GM18909 (cell line): ENCODE results near the gene OST4.

ENCODE experiments used
- ATAC-seq: cut with Tn5 transposase; IDR thresholded peaks from one replicate; pipeline ENCODE4 v1.9.1; 2021; ENCODE audit warnings: mild to moderate bottlenecking; ENCODE audit not compliant: unreplicated experiment, poor library complexity

The OST4 gene

DNA sequence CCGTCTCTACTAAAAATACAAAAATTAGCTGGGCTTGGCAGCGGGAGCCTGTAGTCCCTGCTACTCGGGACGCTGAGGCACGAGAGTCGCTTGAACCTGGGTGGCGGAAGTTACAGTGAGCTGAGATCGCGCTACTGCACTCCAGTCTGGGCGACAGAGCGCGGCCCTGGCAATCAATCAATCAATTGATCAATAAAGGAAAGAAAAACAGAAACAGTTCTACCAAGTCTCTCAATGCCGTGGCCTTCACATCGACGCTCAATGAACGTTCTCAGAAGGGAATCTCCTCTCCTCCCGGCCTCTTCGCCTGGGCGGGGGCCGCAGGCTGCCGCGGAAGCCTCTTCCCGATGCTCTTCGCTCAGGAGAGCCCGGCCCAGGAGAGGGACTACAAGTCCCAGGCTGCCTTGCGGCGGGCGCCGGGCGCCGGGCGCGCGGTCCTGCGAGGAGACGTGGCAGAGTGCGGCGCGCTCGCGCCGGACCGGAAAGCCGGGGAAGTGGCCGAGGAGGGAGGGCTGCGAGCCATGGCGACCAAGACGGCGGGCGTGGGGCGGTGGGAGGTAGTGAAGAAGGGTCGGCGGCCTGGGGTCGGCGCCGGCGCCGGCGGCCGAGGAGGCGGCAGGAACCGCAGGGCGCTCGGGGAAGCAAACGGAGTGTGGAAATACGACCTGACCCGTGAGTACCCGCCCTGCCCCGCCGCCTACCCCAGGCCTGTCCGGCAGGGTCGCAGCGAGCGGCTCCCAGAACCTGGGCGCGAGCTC is 38.8 kb downstream of the OST4 start, which contains the start of gene TMEM214:
TSS of gene TMEM214 (plus strand) at position 471 of the 758 bp plus-strand sequence. CDS start at position 522, 51 bp downstream.
- peak; percentile 94 for ATAC-seq

DNA sequence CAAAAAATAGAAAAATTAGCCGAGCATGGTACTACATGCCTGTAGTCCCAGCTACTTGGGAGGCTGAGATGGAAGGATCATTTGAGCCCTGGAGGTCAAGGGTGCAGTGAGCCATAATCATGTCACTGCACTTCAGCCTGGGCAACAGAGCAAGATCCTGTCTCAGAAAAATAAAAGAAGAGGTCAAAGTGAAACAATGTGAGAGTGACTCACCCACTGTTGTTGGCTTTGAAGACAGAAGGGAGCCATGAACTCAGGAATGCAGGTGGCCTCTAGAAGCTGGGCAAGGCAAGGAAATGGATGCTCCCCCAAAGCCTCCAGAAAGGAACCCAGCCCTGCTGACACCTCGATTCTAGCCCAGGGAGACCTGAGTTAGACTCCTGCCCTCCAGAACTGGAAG is 42.4 kb downstream of the OST4 start:
- no peak for ATAC-seq

GRCh38 chr2:27027211-27027651 is 44.2 kb downstream of the OST4 start:
- no peak for ATAC-seq

DNA sequence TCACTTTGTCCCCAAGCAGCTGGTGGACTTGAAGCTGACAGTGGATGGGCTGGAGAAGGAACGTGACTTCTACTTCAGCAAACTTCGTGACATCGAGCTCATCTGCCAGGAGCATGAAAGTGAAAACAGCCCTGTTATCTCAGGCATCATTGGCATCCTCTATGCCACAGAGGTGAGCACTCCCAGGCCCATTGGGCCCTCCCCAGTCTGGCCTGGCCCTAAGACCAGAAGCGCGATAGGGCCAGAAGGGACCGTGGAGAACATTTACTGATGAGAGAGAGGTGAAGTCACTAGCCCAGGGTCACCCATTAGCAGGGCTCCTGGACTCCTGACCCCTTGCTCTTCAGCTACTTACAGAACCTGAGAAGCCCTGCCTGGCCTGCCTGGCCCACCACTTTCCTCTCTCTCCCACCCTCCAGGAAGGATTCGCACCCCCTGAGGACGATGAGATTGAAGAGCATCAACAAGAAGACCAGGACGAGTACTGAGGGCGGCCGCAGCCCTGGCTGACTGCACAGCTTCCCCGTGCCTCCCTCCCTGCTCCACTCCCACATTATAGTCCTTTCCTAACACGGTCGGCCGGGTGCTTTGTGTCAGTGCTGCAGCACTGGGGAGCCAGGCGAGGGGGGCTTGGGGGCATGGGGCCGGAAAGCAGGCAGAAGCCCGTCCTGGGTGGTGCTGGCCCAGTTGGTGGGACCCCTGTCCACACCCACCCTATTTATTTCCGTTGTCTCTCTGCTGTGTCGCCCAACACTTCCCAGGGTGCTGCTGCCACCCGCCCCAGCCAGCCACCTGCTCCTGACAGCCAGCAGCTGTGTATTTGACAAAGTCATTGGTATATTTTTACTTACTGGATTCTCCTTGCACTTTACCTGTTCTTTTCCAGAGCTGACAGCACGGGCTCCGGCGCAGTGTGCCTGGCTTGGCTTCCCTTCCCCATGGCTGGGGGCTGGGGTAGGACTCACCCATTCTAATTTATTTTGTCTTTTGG is 45.3 kb downstream of the OST4 start:
- no peak for ATAC-seq

DNA sequence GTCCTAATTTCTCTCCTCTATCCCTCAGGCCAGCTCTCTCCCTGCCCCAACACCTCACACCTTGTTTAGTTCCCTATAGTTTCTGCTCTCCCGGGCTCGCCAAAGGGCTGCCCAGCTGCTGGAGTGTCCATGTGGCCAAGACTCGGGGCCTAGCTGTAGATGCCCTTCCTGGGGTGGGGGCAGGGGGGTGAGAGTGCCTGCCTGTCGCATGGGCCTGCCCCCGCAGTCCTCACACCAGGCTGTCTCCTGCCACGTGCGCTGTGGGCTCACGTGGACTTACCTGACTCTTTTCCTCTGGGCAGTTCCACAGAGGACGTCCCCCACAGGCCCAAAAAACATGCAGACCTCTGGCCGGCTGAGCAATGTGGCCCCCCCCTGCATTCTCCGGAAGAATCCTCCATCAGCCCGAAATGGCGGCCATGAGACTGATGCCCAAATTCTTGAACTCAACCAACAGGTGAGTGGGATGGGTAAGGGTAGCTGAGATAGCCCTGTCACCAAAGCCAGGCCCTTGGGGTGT is 46.1 kb downstream of the OST4 start:
- no peak for ATAC-seq

DNA sequence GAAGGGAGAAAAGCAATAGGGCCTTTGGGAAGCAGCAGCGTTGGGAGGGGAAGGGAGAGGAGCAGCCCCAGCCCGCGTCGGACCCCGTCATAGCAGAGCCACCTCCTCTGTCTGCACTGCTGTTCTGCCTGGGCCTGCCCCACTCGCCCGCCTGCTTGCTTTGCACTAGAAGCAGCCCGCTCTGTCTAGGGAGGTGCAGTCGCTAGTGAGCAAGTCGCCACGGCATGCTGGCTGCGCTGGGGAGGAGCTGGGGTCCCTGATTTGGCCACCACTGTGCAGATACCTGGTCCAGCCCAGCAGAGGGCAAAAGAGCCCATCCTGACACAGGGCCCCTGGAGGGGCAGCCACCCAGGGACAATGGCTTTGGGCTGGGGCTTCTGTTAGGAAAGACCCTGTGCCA is 46.6 kb downstream of the OST4 start:
- ATAC-seq: no peak

DNA sequence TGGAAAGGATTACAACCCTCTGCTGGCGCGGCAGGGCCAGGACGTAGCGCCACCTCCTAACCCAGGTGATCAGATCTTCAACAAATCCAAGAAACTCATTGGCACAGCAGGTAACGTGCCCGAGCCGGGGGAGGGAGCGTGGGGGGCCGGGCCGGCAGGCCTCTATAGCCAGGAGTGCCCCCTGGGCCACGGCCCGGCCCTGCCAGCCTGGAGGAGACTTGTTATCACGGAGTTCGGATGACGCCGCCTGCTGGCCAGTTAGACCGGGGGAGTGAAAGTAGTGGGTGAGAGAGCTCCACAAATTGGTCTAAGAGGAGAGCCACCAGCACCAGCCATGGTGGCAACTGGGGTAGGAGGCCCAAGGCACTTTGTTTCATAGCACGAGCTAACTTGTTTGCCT is 47.3 kb downstream of the OST4 start:
- ATAC-seq: no peak

- no peak for ATAC-seq
These were observed 47.7 kb downstream of the OST4 start for GRCh38 chr2:27023740-27024139.

DNA sequence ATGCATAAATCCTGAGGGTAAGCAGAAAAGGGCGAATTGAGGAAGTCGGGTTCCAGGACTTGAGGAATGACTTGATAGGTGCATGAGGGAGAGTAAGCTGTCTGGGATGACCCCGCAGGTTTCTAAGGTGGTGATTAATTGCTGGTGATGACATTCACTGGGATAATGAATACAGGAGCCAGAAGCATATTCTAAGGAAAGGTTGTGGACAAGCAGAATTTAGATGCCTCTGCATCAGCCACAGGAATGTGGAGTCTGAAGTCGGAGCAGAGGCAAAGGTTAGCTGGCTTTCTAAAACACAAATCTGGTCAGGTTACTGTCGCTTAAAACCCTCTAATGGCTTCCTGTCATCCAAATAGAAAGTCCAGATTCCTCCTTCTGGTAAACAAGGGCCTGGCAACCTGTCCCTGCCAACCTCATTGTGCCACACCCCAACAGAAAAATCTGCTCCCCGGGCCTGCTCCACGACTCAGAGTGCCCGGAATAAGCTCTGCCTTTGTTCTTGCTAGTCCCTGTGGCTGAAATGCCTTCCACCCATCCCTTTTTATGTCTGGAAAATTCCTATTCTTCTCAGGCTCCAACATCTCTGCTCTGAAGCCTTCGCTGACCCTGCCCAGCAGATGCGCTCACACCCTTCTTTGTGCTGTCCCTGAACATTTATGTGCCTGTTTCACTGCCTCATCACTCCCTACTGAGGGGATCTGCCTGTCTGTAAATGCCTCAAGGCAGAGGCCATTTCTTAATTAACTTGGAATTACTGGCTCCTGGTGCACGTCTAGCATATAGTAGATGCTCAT is 50.0 kb downstream of the OST4 start:
- no peak for ATAC-seq
